ENCODE results near the gene FAM118B.

FAM118B gene

DNA sequence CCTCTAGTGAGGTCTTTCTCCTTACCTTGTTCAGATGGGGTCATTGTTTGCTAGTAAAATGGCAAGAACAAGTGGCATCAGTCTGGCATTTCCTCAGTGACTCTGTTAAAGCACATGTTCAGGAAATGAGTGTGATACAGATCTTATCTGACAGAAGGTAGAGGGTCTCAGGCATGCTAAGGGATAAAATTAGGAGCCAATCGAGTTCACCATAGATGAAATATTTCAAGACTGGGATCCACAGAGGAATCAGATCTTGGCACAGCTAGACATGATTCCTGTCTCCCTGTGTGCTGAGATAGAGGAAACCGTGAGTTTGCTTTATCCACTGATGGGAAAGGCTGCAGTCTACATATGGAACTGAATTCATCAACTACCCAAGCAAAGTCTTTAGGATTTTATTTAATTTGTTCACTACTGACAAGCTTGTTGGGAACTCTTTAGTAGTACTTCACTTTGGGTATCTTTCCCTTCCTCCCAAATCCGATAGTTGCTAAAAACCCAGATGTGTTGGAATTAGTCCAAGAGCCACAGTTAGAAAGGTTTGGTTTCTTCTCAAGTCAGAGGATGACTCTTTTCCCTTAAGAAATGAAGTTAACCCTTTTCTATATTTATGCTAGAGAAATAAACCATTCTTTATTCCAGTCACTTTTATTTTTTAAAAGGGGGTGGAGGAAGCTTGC, 18.4 kb downstream of the FAM118B start:
- no peak overlapping the region for H3K4me3 ChIP-seq (ENCODE audit: insufficient read depth, low read length, poor library complexity, severe bottlenecking)
- H3K9ac ChIP-seq (ENCODE audit: low read length): no peak overlapping the region
- no peaks in the 10 kb centered on the region for H3K9me3 ChIP-seq (ENCODE audit: insufficient read depth, low read length)
- no peaks in the 10 kb centered on the region for H3K36me3 ChIP-seq (ENCODE audit: low read length)
- H3K79me2 ChIP-seq (ENCODE audit: insufficient read depth, low read length): peaks cover 4% of the 10 kb centered on the region; the same call in 1 of the 2 replicates
- H4K20me1 ChIP-seq (ENCODE audit: low read depth, low read length): no peaks in the 10 kb centered on the region
- no peak for TF ChIP-seq EZH2phosphoT487 (conservative IDR thresholded peaks at IDR 0.05; ENCODE audit: low read length)
- no peak overlapping the region for H3K27ac ChIP-seq (ENCODE audit: low read depth, low read length)
- H3K27me3 ChIP-seq (ENCODE audit: low read length): no peaks in the 10 kb centered on the region
- no peak overlapping the region for H3K4me2 ChIP-seq (ENCODE audit: low read depth, low read length, poor library complexity, severe bottlenecking)
- no peak overlapping the region for H2AFZ ChIP-seq (ENCODE audit: low read depth, low read length, severe bottlenecking)
- no peaks in the 10 kb centered on the region for H3F3A ChIP-seq (ENCODE audit: insufficient read depth)
- H3K9me2 ChIP-seq (replicated peaks; ENCODE audit: insufficient read depth, low read length): no peaks in the 10 kb centered on the region

- no peaks in the 10 kb centered on the region for H3K9me2 ChIP-seq (replicated peaks; ENCODE audit: insufficient read depth, low read length)
- H2AFZ ChIP-seq (ENCODE audit: low read depth, low read length, severe bottlenecking): no peak overlapping the region
- H3K36me3 ChIP-seq (ENCODE audit: low read length): no peaks in the 10 kb centered on the region
These were observed 20.3 kb downstream of the FAM118B start for GRCh38 chr11:126231725-126232459.

GRCh38 chr11:126232683-126233082, 21.1 kb downstream of the FAM118B start:
- Histone ChIP-seq H4K20me1 (ENCODE audit: low read depth, low read length) (no peaks in the 10 kb centered on the region), H3K9me2 (replicated peaks; ENCODE audit: insufficient read depth, low read length) (no peaks in the 10 kb centered on the region), H3K36me3 (ENCODE audit: low read length) (no peaks in the 10 kb centered on the region), H3K4me2 (ENCODE audit: low read depth, low read length, poor library complexity, severe bottlenecking) (no peak overlapping the region), H2AFZ (ENCODE audit: low read depth, low read length, severe bottlenecking) (no peak overlapping the region), H3K27ac (ENCODE audit: low read depth, low read length) (no peak overlapping the region), H3K9me3 (ENCODE audit: insufficient read depth, low read length) (no peaks in the 10 kb centered on the region), H3K79me2 (ENCODE audit: insufficient read depth, low read length) (no peaks in the 10 kb centered on the region), H3K27me3 (ENCODE audit: low read length) (no peaks in the 10 kb centered on the region), H3K4me3 (ENCODE audit: insufficient read depth, low read length, poor library complexity, severe bottlenecking) (no peak overlapping the region), H3K9ac (ENCODE audit: low read length) (no peak overlapping the region), H3F3A (ENCODE audit: insufficient read depth) (no peaks in the 10 kb centered on the region)
- TF ChIP-seq CTCF (IDR thresholded peaks at IDR 0.05; ENCODE audit: insufficient read depth, low read length, poor library complexity, severe bottlenecking) (no peak), EZH2phosphoT487 (conservative IDR thresholded peaks at IDR 0.05; ENCODE audit: low read length) (no peak)

More at GRCh38 chr11:126231725-126232459, 20.3 kb downstream of the FAM118B start:
- Histone ChIP-seq H4K20me1 (ENCODE audit: low read depth, low read length) (no peaks in the 10 kb centered on the region), H3K9ac (ENCODE audit: low read length) (no peak overlapping the region), H3K27ac (ENCODE audit: low read depth, low read length) (no peak overlapping the region), H3K4me2 (ENCODE audit: low read depth, low read length, poor library complexity, severe bottlenecking) (no peak overlapping the region), H3K4me3 (ENCODE audit: insufficient read depth, low read length, poor library complexity, severe bottlenecking) (no peak overlapping the region), H3K9me3 (ENCODE audit: insufficient read depth, low read length) (no peaks in the 10 kb centered on the region), H3K79me2 (ENCODE audit: insufficient read depth, low read length) (peaks cover 4% of the 10 kb centered on the region; the same call in 1 of the 2 replicates), H3F3A (ENCODE audit: insufficient read depth) (no peaks in the 10 kb centered on the region), H3K27me3 (ENCODE audit: low read length) (no peaks in the 10 kb centered on the region)
- TF ChIP-seq EZH2phosphoT487 (conservative IDR thresholded peaks at IDR 0.05; ENCODE audit: low read length): no peak
- no peak for TF ChIP-seq CTCF (IDR thresholded peaks at IDR 0.05; ENCODE audit: insufficient read depth, low read length, poor library complexity, severe bottlenecking)

- Histone ChIP-seq H3K4me2 (ENCODE audit: low read depth, low read length, poor library complexity, severe bottlenecking) (no peak overlapping the region), H3K9me2 (replicated peaks; ENCODE audit: insufficient read depth, low read length) (no peaks in the 10 kb centered on the region), H3K27ac (ENCODE audit: low read depth, low read length) (no peak overlapping the region), H3K27me3 (ENCODE audit: low read length) (no peaks in the 10 kb centered on the region), H3K9ac (ENCODE audit: low read length) (no peak overlapping the region), H3F3A (ENCODE audit: insufficient read depth) (no peaks in the 10 kb centered on the region), H2AFZ (ENCODE audit: low read depth, low read length, severe bottlenecking) (no peak overlapping the region), H3K9me3 (ENCODE audit: insufficient read depth, low read length) (no peaks in the 10 kb centered on the region), H4K20me1 (ENCODE audit: low read depth, low read length) (no peaks in the 10 kb centered on the region), H3K4me3 (ENCODE audit: insufficient read depth, low read length, poor library complexity, severe bottlenecking) (no peak overlapping the region), H3K36me3 (ENCODE audit: low read length) (no peaks in the 10 kb centered on the region), H3K79me2 (ENCODE audit: insufficient read depth, low read length) (no peaks in the 10 kb centered on the region)
- TF ChIP-seq CTCF (IDR thresholded peaks at IDR 0.05; ENCODE audit: insufficient read depth, low read length, poor library complexity, severe bottlenecking) (no peak), EZH2phosphoT487 (conservative IDR thresholded peaks at IDR 0.05; ENCODE audit: low read length) (no peak)
These were observed 21.8 kb downstream of the FAM118B start for GRCh38 chr11:126233391-126233790.

Measured in SU-DHL-6 (cell line).